Parathyroid adenoma (tissue), 2 donors: Measurements from ENCODE around the gene UCN.

Source experiments
- H2AFZ ChIP-seq: fragments of 300-600 bp; sonication (generic); one replicate; pipeline ENCODE4 v1.7.0; 2017; ENCODE audit warnings: antibody characterized with exemption, mild to moderate bottlenecking
- H3K27ac ChIP-seq: fragments of 300-600 bp; sonication (generic); one replicate; pipeline ENCODE4 v1.7.0; 2017
- H3K27me3 ChIP-seq: fragments of 300-600 bp; sonication (generic); one replicate; pipeline ENCODE4 v1.7.0; 2017; ENCODE audit warnings: low read length; ENCODE audit not compliant: control insufficient read depth, insufficient read depth
- H3K36me3 ChIP-seq: fragments of 300-600 bp; sonication (generic); one replicate; pipeline ENCODE4 v1.7.0; 2017; ENCODE audit warnings: low read length; ENCODE audit not compliant: control insufficient read depth, insufficient read depth
- H3K4me1 ChIP-seq: fragments of 300-600 bp; sonication (generic); one replicate; pipeline ENCODE4 v1.7.0; 2017; ENCODE audit warnings: control low read depth
- H3K4me2 ChIP-seq: fragments of 300-600 bp; sonication (generic); one replicate; pipeline ENCODE4 v1.7.0; 2017; ENCODE audit warnings: low read length
- H3K4me3 ChIP-seq: fragments of 300-600 bp; sonication (generic); one replicate; pipeline ENCODE4 v1.7.0; 2017; ENCODE audit warnings: low read depth, low read length
- H3K79me2 ChIP-seq: fragments of 300-600 bp; sonication (generic); one replicate; pipeline ENCODE4 v1.7.0; 2017; ENCODE audit warnings: control low read depth
- H3K9ac ChIP-seq: fragments of 300-600 bp; sonication (generic); one replicate; pipeline ENCODE4 v1.7.0; 2017; ENCODE audit warnings: mild to moderate bottlenecking
- H3K9me3 ChIP-seq: fragments of 300-600 bp; sonication (generic); one replicate; pipeline ENCODE4 v1.7.0; 2017; ENCODE audit warnings: low read length; ENCODE audit not compliant: control insufficient read depth
- TF ChIP-seq, protein P1 (sequence below): fragments of 300-600 bp; sonication (generic); IDR thresholded peaks from one replicate; pipeline ENCODE4 v1.7.0; 2017; ENCODE audit warnings: antibody characterized with exemption, mild to moderate bottlenecking
- donor health status: primary hyperparathyroidism.

Gene UCN

DNA sequence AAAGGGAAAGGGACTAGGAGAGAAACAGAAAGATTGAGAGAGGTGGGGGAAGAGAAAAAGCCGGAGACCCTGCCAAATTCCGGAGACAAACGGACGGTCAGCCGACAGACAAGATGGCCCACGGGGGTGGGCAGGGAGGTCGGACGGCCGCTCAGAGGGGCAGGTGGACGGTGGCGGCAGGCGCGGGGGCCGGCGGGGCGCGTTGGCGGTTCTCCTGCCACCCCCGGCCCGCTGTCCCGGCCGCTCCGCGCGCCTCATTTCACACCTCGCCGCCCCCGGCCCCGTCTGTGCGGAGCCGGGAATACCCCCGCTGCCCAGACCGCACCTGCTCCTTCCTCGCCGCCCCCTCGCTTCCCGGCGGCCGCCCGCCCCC, 46.3 kb downstream of the UCN start:
- H3K36me3 ChIP-seq: no peaks in the 10 kb centered on the region
- no peaks in the 10 kb centered on the region for H3K27me3 ChIP-seq
- H3K4me1 ChIP-seq: peaks cover 5% of the 10 kb centered on the region
- no peak overlapping the region for H3K4me3 ChIP-seq
- H3K9me3 ChIP-seq: no peaks in the 10 kb centered on the region
- no peak overlapping the region for H3K27ac ChIP-seq
- TF ChIP-seq, protein P1, sequence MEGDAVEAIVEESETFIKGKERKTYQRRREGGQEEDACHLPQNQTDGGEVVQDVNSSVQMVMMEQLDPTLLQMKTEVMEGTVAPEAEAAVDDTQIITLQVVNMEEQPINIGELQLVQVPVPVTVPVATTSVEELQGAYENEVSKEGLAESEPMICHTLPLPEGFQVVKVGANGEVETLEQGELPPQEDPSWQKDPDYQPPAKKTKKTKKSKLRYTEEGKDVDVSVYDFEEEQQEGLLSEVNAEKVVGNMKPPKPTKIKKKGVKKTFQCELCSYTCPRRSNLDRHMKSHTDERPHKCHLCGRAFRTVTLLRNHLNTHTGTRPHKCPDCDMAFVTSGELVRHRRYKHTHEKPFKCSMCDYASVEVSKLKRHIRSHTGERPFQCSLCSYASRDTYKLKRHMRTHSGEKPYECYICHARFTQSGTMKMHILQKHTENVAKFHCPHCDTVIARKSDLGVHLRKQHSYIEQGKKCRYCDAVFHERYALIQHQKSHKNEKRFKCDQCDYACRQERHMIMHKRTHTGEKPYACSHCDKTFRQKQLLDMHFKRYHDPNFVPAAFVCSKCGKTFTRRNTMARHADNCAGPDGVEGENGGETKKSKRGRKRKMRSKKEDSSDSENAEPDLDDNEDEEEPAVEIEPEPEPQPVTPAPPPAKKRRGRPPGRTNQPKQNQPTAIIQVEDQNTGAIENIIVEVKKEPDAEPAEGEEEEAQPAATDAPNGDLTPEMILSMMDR: no peak
- H3K9ac ChIP-seq: no peak overlapping the region
- no peaks in the 10 kb centered on the region for H3K79me2 ChIP-seq
- H2AFZ ChIP-seq: no peak overlapping the region
- no peak overlapping the region for H3K4me2 ChIP-seq

DNA sequence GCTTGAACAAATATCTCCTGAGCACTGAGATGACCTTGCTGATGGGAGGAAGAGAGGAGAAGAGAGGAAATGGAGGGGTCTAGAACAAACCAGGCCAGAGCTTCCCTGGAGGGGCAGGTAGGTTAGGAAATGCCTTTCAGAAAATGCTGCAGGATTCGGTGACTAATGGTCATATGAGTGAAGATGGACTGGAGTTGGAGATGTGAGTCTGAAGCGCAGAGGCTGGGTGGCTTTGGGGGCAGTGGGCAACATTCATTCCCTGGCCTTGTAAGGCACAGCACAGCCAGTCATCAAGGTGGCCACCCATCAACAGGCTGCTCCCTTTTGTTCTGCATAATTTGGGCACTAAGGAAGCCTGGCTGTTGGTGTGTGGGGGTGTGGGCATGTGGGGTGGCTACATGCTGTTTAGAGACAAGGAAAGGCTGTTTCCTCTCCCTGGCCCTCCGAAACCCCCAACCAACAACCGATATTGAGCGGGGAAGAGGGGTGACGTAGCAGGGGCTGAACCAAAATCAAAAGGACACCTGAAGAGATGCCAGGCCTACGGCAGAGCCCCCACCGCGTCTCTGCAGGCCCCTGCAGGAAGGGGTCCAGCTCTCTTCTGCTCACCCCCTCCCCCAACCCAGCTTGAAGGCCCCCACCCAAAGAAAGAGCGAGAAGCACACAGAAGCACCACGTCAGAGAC, 46.9 kb downstream of the UCN start:
- H3K9me3 ChIP-seq: no peaks in the 10 kb centered on the region
- H3K36me3 ChIP-seq: no peaks in the 10 kb centered on the region
- no peak overlapping the region for H3K27ac ChIP-seq
- no peak overlapping the region for H3K4me3 ChIP-seq
- H3K4me1 ChIP-seq: peaks cover 5% of the 10 kb centered on the region
- H3K27me3 ChIP-seq: no peaks in the 10 kb centered on the region
- no peaks in the 10 kb centered on the region for H3K79me2 ChIP-seq
- TF ChIP-seq, protein P1: no peak
- H3K4me2 ChIP-seq: no peak overlapping the region
- no peak overlapping the region for H3K9ac ChIP-seq
- H2AFZ ChIP-seq: no peak overlapping the region

DNA sequence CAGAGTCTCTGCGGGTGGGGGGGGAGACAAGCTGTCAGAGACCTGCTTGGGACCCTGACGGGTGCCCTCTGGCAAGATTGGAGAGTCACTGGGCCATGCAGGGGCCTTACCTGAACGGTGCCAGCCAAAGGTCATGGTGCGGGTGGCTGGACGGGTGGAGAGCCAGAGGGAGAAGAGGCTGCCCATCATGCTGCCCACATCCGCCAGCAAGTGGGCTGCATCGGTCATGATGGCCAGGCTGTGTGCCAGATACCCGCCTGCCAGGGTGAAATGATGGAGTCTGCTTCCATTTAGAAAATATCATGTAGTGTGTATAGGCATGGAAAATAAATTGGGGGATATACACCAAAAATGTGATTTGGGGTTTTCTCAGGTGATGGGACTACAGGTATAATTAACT, 50.2 kb downstream of the UCN start:
- no peak overlapping the region for H3K9ac ChIP-seq
- TF ChIP-seq, protein P1: no peak
- H3K27me3 ChIP-seq: no peaks in the 10 kb centered on the region
- no peak overlapping the region for H3K27ac ChIP-seq
- H3K36me3 ChIP-seq: no peaks in the 10 kb centered on the region
- no peak overlapping the region for H2AFZ ChIP-seq
- no peaks in the 10 kb centered on the region for H3K9me3 ChIP-seq
- no peak overlapping the region for H3K4me3 ChIP-seq
- no peaks in the 10 kb centered on the region for H3K79me2 ChIP-seq
- no peaks in the 10 kb centered on the region for H3K4me1 ChIP-seq
- no peak overlapping the region for H3K4me2 ChIP-seq
